ENCODE results near the gene PTOV1.

The PTOV1 gene

DNA sequence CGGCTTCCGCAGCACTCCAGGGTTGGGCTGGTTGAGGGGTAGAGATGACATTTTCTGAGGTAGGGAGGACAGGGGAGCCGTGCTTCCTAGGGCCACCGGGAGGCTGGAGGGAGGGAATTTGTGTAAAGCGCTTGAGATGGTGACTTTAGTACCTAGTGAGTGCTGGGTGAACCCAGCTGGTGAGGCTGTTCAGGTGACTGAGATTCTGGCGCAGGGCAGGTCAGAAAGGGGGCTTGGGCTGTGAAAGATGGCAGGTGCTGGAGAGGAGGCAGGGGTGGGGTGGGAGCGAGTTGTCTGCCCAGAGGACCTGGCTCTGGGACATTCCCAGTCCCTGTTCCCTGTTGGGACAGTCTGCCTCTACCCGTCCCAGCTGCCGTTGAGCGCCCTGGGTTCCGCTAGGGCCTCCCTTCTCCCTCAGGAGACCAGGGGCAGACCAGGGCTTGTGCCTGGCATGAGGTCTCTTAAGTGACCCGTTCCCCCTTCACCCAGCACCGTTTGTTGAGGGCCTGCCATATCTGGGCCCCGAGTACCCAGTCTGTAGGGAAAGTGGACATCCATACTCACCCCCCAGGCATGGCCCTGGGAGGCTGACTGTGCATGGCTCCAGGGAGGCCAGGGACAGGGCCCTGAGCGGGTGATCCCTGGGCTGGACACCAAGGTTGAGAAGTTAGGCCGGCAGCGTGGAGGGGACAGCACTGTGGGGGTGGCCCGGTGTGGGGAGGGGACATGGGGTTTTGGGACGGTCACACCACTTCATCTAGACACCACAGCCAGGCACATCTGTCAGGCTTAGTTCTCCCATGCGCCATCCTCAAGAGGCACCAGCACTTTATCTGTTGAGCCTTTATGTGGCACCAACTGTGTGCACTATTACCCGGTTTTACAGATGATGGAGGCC is 5.0 kb downstream of the PTOV1 start:
- TF ChIP-seq, protein P1, sequence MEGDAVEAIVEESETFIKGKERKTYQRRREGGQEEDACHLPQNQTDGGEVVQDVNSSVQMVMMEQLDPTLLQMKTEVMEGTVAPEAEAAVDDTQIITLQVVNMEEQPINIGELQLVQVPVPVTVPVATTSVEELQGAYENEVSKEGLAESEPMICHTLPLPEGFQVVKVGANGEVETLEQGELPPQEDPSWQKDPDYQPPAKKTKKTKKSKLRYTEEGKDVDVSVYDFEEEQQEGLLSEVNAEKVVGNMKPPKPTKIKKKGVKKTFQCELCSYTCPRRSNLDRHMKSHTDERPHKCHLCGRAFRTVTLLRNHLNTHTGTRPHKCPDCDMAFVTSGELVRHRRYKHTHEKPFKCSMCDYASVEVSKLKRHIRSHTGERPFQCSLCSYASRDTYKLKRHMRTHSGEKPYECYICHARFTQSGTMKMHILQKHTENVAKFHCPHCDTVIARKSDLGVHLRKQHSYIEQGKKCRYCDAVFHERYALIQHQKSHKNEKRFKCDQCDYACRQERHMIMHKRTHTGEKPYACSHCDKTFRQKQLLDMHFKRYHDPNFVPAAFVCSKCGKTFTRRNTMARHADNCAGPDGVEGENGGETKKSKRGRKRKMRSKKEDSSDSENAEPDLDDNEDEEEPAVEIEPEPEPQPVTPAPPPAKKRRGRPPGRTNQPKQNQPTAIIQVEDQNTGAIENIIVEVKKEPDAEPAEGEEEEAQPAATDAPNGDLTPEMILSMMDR (IDR thresholded peaks at IDR 0.05): no peak

DNA sequence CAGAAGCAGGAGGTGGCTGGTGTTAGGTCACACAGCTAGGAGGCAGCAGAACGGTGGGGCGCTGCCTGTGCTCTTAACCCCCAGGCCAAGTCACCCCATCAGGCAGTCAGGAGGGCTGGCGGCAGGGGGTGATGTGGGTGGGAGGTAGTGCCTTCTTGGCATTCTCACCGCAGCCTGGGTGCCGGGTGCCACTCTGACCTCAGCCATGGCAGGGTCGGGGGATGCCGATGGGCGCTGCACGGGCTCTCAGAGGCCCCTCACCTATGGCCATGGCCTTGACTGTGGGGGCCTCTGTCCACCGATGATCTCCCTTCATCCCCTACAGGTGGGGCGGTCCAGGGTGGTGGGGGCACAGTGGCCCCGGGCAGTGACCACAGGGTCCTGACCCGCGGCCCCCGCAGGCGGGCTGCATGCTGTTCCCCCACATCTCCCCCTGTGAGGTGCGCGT is 5.6 kb downstream of the PTOV1 start:
- TF ChIP-seq, protein P1 (IDR thresholded peaks at IDR 0.05): no peak

DNA sequence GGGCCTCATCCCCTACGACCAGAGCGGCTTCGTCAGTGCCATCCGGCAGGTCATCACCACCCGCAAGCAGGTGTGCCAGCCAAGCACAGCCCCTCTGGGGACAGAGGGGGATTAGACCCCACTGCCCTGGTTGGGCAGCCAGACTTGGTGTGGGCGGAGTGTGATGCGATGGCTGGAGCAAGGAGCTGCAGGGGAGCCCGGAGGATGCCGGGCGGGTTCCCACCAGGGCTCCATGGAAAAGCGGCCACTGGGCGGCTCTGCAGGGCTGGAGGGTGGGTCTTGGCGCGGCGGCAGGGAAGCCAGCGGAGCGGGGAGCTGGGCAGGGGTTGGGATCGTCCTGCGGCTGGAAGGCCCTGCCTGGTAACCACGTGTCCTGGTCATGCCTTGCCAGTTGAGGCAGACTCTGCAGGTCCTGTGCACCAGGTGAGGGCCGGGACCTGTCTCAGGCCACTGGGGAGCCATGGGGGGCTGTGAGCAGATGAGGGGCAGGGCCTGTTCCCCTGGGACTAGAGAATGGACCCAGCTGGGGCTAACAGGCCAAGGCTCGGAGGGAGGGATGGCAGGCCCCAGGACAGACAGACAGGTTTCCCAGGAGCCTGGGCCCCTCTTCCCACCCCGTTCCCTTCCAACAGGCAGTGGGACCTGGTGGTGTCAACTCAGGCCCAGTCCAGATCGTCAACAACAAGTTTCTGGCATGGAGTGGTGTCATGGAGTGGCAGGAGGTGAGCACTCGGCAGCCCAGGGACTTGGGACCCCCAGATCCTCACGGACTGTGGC is 6.3 kb downstream of the PTOV1 start:
- TF ChIP-seq, protein P1 (IDR thresholded peaks at IDR 0.05): no peak

GRCh38 chr19:49857838-49858087 is 6.8 kb downstream of the PTOV1 start:
- TF ChIP-seq, protein P1 (IDR thresholded peaks at IDR 0.05): no peak

DNA sequence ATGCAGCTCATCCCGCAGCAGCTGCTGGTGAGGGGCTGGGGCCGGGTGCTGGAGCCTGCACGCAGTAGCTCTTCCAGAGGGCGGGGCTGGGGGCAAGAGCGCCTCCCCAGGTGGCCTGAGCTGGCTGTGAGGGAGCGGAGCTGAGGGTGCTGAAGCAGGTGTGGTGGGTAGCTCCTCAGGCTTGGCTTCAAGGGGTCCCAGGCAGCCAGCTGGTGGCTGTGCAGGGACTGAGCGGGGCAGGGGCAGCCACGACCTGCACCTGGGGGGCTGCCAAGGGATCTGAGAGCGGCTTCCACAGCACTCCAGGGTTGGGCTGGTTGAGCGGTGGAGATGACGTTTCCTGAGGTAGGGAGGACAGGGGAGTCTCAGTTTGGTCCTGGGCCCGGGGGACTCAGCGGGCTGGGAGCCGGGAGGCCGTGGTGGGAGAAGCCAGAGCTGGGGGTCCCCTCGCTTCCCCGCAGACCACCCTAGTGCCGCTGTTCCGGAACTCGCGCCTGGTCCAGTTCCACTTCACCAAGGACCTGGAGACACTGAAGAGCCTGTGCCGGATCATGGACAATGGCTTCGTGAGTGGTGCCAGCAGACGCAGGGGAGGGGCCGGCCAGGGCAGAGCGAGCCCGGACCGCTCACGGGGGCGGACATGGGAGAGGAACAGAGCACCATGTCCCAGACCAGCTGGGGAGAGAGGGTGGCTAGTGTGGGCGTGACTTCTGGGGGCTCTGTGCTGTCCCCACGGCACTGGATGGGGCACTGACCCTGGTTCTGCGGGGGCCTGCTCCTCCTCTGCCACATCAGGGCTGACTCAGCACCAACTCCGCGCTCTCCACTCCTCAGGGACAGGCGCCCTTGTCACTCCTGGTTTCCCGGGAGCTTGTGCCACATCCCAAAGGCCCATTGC is 7.4 kb downstream of the PTOV1 start:
- TF ChIP-seq, protein P1 (IDR thresholded peaks at IDR 0.05): no peak

DNA sequence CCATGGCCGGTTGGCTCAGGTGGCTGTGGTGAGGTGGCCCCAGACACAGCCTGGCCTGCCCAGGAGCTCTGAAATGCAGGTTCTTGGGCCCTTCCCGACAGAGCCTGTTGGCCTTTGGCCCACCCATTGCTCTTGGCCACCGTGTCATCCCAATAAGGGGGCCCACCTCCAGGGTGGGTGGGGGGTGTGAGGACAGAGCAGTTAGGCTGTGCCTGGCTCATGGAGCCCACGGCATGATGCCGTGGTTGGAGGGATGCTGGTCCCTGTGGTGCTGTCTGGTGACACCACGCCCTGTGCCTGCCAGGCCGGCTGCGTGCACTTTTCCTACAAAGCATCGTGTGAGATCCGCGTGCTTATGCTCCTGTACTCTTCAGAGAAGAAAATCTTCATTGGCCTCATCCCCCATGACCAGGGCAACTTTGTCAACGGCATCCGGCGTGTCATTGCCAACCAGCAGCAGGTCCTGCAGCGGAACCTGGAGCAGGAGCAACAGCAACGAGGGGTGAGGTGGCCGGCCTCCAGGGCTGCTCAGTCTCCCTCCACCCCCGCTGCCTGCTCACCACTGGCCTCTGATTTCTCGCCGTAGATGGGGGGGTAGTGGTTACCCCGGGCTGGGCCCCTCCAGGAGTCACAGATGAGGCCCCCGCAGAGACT is 8.8 kb downstream of the PTOV1 start:
- TF ChIP-seq, protein P1 (IDR thresholded peaks at IDR 0.05): no peak

Measured in LNCAP (cell line).